HG03378 (cell line): Measurements from ENCODE around the gene GRK5.
"Not testable (repeated sequence)": the region's sequence is repeated elsewhere in the genome, so short reads cannot be mapped to it uniquely, and the experiment has no call there.

Source experiments
- ATAC-seq: cut with Tn5 transposase; IDR thresholded peaks from one replicate; pipeline ENCODE4 v1.9.1; 2021; ENCODE audit warnings: mild to moderate bottlenecking, moderate library complexity; ENCODE audit not compliant: unreplicated experiment

GRK5 gene

DNA sequence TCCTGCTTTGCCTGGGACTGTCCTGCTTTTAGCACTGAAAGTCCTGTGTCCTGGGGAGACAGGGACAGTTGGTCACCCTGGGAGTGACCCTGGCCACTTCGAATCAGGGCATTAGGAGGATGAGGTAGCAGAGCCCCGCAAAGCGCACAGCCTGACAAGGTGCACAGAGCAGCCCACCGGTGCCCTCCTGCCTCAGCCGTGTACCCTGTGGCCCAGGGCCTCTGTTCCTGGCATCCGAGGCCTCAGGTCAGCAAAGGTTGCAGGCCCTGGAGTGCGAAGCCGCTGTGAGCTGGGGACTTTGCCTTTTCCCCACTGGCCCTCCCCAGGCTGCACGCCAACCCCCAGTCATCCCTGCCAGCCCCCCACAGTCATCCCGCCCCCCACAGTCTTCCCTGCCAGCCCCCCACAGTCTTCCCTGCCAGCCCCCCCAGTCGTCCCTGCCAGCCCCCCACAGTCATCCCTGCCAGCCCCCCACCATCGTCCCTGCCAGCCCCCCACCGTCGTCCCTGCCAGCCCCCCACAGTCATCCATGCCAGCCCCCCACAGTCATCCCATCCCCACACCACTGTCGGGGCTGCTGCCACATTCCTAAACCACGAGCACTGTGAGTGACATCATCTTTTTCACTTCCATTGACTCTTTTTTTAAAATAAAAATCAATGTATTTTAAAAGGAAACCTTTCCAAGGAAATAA is 243.4 kb downstream of the GRK5 start:
- no peak for ATAC-seq

DNA sequence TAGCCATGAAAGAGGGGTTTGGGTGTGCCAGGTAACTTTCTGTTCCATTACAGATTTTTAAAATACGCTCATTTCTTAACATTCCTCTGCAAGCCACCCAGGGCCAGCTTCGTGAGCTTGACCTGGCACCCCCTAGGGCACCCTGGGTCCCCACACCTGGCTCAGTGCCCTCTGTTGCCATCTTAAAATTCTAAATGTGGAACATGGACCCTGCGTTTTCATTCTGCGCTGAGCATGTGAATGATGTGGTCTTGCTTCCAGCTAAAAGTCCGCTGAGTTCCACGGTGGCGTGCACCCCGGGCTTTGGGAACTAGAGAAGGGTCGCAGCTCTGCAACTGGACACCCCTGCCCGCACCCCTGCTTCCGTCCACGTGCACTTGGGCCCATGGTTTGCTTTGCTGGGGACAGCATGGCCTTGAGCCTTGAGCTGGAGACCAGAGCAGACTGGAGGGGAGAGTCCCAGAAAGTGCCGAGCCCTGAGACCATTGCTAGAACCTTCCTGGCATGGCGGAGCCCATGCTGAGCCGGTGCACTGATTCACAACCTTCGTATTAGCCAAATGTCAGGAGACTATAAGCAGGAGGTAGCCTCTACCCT is 244.0 kb downstream of the GRK5 start:
- no peak for ATAC-seq

DNA sequence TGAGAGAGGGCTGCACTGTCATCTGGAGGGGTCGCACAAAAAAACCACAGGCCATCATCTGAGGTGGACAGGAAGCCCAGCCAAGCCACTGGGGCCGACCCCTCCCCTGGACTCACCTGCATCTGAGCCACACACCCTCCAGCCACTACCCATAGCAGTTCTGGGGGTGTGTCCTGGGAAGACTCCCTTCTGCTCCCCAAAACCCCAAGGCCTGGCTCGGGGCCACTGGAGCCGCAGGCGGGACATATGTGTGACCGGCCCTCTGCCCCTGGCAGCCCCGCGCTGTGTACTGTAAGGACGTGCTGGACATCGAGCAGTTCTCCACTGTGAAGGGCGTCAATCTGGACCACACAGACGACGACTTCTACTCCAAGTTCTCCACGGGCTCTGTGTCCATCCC is 245.0 kb downstream of the GRK5 start:
- ATAC-seq, result no peak

- ATAC-seq, result no peak
These were observed 245.9 kb downstream of the GRK5 start for GRCh38 chr10:119453313-119453712.

DNA sequence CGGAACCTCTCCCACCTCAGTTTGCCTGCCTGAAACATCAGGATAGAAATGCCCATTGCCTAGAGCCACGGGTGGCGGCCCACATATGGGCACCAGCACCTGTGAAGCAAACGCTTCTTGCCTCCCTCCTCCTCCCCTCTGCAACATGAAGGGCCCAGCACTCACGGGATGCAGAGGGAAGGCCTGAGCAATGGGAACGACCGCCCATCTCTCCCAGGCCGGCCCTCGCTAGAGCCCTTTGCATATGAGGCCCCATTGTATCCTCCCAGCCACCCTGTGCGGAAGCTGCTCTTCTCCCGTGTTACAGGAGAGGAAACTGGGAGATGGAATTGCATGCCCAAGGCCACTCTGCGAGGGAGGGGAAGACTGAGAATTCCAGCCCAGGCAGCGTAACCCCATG is 246.9 kb downstream of the GRK5 start:
- no peak for ATAC-seq

- no peak for ATAC-seq
These were observed 247.6 kb downstream of the GRK5 start for GRCh38 chr10:119454990-119455389.

GRCh38 chr10:119455609-119456434 is 248.5 kb downstream of the GRK5 start:
- ATAC-seq, result no peak

GRCh38 chr10:119456435-119456810 is 249.1 kb downstream of the GRK5 start:
- ATAC-seq, result no peak

GRCh38 chr10:119457966-119458766 is 250.8 kb downstream of the GRK5 start:
- no peak for ATAC-seq

- no peak for ATAC-seq
These were observed 252.4 kb downstream of the GRK5 start for GRCh38 chr10:119459681-119460340.

DNA sequence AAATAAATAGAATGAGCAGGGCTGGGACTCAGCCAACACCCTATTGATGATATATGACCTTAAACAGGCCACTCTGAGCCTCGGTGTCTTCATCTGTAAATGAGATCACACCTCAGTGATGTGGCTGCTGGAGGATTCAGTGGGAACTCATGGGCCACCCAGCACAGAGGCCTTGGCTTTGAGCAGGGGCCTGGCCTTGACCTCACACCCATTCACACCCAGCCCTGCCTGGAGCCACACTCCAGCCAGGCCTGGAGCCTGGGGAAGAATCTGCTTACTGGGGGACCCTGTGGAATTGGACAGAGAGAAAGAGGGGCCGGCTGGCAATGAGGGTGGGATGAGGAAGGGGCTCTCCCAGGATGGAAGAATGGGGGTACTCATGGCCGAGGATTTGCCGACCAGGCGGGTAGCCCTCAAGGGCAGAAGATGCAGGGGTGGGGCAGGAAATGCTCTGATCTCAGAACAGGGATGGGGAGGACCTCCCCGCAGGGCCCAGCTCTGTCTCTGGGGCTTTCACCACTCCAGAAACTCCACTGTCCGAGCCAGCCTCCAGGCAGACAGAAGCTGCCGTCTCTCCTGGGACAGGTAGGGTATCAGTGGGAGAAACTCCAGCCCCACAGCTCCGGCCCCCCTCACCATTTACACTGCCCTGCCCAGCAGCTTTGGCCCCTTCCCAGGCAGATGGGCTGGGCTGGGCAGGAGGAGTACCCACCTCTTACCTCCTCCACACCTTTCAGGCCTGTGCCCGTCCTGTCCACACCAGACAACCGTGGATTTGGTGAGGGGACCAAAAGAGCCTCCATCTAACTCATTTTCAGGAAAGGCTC is 253.2 kb downstream of the GRK5 start:
- ATAC-seq, result no peak

GRCh38 chr10:119461380-119461779 is 254.0 kb downstream of the GRK5 start:
- peak; percentile 68 for ATAC-seq

- no peak for ATAC-seq
These were observed 254.6 kb downstream of the GRK5 start for GRCh38 chr10:119461923-119462322.

DNA sequence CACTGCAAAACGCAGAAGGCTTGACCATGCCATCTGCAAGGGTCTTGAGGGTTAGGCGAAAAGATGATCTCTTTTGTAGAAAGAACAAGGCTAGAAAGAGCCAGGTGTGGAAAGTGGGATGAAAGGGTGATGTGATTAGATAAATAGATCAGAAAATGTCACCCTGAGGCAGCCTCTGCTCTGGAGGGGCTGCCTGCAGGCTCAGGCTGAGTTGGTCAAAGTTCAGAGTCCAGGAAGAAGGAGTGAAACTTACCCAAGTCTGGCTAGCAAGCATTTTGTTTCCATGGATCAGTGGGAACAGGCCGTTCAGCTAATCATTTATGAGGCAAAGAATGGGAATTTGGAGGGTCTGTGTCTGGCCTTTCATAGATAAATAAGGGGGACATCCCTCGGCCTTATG is 255.4 kb downstream of the GRK5 start:
- no peak for ATAC-seq

DNA sequence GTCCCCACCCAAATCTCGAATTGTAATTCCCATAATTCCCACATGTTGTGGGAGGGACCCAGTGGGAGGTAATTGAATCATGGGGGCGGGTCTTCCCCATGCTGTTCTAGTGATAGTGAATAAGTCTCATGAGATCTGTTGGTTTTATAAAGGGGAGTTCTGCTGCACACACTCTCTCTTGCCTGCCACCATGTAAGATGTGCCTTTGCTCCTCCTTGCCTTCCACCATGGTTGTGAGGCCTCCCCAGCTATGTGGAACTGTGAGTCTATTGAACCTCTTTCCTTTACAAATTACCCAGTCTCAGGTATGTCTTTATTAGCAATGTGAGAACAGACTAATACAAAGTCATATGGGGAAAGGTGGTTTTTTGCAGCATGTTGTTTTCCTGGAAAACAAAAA is 255.8 kb downstream of the GRK5 start:
- ATAC-seq, result not testable (repeated sequence)

GRCh38 chr10:119465085-119465484 is 257.7 kb downstream of the GRK5 start:
- ATAC-seq, result no peak

GRCh38 chr10:119466076-119466475 is 258.7 kb downstream of the GRK5 start:
- no peak for ATAC-seq

DNA sequence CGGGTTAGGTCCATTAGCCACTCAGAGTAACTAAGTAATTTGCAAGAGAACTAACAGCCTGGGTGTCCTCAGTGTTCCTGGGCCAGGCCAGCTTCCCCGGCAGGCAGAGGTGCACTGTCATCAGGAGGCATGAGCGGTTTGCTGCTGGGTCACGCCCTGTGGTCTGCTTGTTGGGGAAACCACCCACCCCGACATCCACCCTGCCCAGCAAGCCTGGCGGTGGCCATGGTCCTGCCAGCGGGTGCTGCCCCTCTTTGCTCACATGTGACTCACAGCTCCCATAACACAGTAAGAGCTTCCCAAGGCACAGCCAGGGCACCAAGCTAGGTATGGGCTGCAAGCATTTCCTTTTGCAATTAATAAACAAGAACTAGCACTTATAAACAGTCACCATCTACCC is 259.3 kb downstream of the GRK5 start:
- no peak for ATAC-seq

DNA sequence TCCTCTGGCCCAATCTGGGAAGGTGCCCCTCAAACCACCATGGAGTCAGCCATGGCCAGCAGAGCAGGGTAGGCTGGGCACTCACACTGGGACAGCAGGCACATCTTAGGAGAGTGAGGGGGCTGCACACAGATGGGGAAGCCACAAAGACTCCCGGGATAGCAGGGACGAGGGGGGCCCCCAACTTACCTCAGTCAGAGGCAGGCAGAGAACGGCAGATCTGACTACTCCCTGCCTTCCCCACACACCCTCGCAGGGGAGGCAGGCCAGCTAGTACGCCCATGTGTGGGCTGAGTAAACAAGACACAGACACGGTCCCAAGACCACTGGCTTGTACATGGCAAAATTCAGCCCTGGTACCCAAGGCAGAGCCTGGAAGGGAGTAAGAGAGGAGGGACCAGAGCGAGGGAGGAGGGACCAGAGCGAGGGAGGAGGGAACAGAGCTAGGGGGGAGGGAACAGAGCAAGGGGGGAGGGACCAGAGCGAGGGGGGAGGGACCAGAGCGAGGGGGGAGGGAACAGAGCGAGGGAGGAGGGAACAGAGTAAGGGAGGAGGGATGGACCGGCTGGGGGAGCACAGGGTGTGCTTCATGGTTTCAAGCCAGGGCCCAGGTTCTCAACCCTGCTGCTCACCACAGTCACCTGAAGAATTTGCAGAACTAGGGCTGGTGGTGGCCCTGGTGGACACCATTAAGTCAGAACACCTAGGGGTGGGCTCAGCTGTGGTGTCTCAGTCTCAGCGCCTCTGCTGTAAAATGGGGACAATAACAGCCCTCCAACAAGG is 261.4 kb downstream of the GRK5 start:
- no peak for ATAC-seq
